HUES48 (cell line): ENCODE data around the gene STEAP2.

Experiments
- H3K27ac ChIP-seq: one replicate; pipeline ENCODE4 v1.7.0; 2013; ENCODE audit warnings: low read depth, low read length, inconsistent platforms
- H3K27me3 ChIP-seq: 2 replicates; pipeline ENCODE4 v1.6.1; 2013; ENCODE audit warnings: mild to moderate bottlenecking, low read length; ENCODE audit not compliant: control insufficient read depth, insufficient read depth
- H3K36me3 ChIP-seq: 2 replicates; pipeline ENCODE4 v1.6.1; 2013; ENCODE audit warnings: low read length; ENCODE audit not compliant: control insufficient read depth, insufficient read depth
- H3K4me1 ChIP-seq: 2 replicates; pipeline ENCODE4 v1.6.1; 2013; ENCODE audit warnings: mild to moderate bottlenecking, low read length; ENCODE audit not compliant: control insufficient read depth, insufficient read depth
- H3K4me3 ChIP-seq: 2 replicates; pipeline ENCODE4 v1.5.1; 2013; ENCODE audit warnings: mild to moderate bottlenecking, low read depth, low read length
- H3K9ac ChIP-seq: 2 replicates; pipeline ENCODE4 v1.6.1; 2013; ENCODE audit warnings: mild to moderate bottlenecking, low read depth, low read length, moderate library complexity
- H3K9me3 ChIP-seq: 2 replicates; pipeline ENCODE4 v1.6.1; 2013; ENCODE audit warnings: low read length; ENCODE audit not compliant: control insufficient read depth, insufficient read depth

The STEAP2 gene

GRCh38 chr7:90194911-90195809, 16.4 kb upstream of the STEAP2 start:
- Histone ChIP-seq H3K36me3 (no peaks in the 10 kb centered on the region), H3K4me1 (no peaks in the 10 kb centered on the region), H3K4me3 (no peak overlapping the region), H3K9me3 (peaks cover 30% of the 10 kb centered on the region), H3K27ac (no peak overlapping the region), H3K9ac (no peak overlapping the region), H3K27me3 (no peaks in the 10 kb centered on the region)

GRCh38 chr7:90201500-90202195, 9.9 kb upstream of the STEAP2 start:
- Histone ChIP-seq H3K27me3 (no peaks in the 10 kb centered on the region), H3K4me3 (no peak overlapping the region), H3K36me3 (no peaks in the 10 kb centered on the region), H3K9ac (no peak overlapping the region), H3K4me1 (no peaks in the 10 kb centered on the region), H3K9me3 (no peaks in the 10 kb centered on the region), H3K27ac (no peak overlapping the region)

GRCh38 chr7:90207956-90208355, 3.6 kb upstream of the STEAP2 start:
- Histone ChIP-seq H3K4me3 (no peak overlapping the region), H3K9ac (no peak overlapping the region), H3K4me1 (peaks cover 14% of the 10 kb centered on the region), H3K27me3 (peaks cover 7% of the 10 kb centered on the region; the same call in 1 of the 2 replicates), H3K9me3 (no peaks in the 10 kb centered on the region), H3K27ac (no peak overlapping the region), H3K36me3 (no peaks in the 10 kb centered on the region)

GRCh38 chr7:90209776-90210175, 1.8 kb upstream of the STEAP2 start:
- Histone ChIP-seq H3K36me3 (no peaks in the 10 kb centered on the region), H3K27ac (no peak overlapping the region), H3K27me3 (peaks cover 7% of the 10 kb centered on the region; the same call in 1 of the 2 replicates), H3K9ac (no peak overlapping the region), H3K9me3 (no peaks in the 10 kb centered on the region), H3K4me3 (no peak overlapping the region), H3K4me1 (peaks cover 32% of the 10 kb centered on the region)

GRCh38 chr7:90210475-90210874, 1.1 kb upstream of the STEAP2 start:
- peak overlapping the region; percentile 83 for H3K4me3 ChIP-seq
- no peaks in the 10 kb centered on the region for H3K9me3 ChIP-seq
- H3K27me3 ChIP-seq, result peaks cover 7% of the 10 kb centered on the region; the same call in 1 of the 2 replicates
- no peaks in the 10 kb centered on the region for H3K36me3 ChIP-seq
- H3K4me1 ChIP-seq, result peaks cover 37% of the 10 kb centered on the region
- no peak overlapping the region; the same call in 1 of the 2 replicates for H3K9ac ChIP-seq
- peak overlapping the region; percentile 26 for H3K27ac ChIP-seq

- Histone ChIP-seq H3K9me3 (no peaks in the 10 kb centered on the region), H3K27me3 (peaks cover 7% of the 10 kb centered on the region; the same call in 1 of the 2 replicates), H3K9ac (peak overlapping the region; percentile 42; the same call in 1 of the 2 replicates), H3K4me1 (peaks cover 40% of the 10 kb centered on the region), H3K36me3 (no peaks in the 10 kb centered on the region), H3K27ac (peak overlapping the region; percentile 26), H3K4me3 (peak overlapping the region; percentile 83)
Measured at GRCh38 chr7:90210981-90211380, 559 bp upstream of the STEAP2 start.

GRCh38 chr7:90212149-90212495, 582 bp downstream of the STEAP2 start:
- Histone ChIP-seq H3K9me3 (no peaks in the 10 kb centered on the region), H3K4me3 (peak overlapping the region; percentile 83), H3K9ac (peak overlapping the region; percentile 67), H3K27ac (peak overlapping the region; percentile 21), H3K36me3 (0 out of 2 replicates have a peak, but pooled peaks cover 2% of the 10 kb centered on the region), H3K4me1 (peaks cover 50% of the 10 kb centered on the region), H3K27me3 (peaks cover 7% of the 10 kb centered on the region; the same call in 1 of the 2 replicates)

- Histone ChIP-seq H3K27me3 (peaks cover 7% of the 10 kb centered on the region; the same call in 1 of the 2 replicates), H3K4me3 (peak overlapping the region; percentile 48; the same call in 1 of the 2 replicates), H3K36me3 (0 out of 2 replicates have a peak, but pooled peaks cover 3% of the 10 kb centered on the region), H3K4me1 (peaks cover 50% of the 10 kb centered on the region), H3K27ac (no peak overlapping the region), H3K9ac (no peak overlapping the region), H3K9me3 (no peaks in the 10 kb centered on the region)
Measured at GRCh38 chr7:90213521-90213920, 2.0 kb downstream of the STEAP2 start.

- Histone ChIP-seq H3K4me3 (no peak overlapping the region; the same call in 1 of the 2 replicates), H3K4me1 (peaks cover 41% of the 10 kb centered on the region), H3K27ac (peak overlapping the region; percentile 31), H3K36me3 (0 out of 2 replicates have a peak, but pooled peaks cover 3% of the 10 kb centered on the region), H3K9ac (no peak overlapping the region), H3K9me3 (no peaks in the 10 kb centered on the region), H3K27me3 (no peaks in the 10 kb centered on the region)
Measured at GRCh38 chr7:90216080-90216674, 4.6 kb downstream of the STEAP2 start.

GRCh38 chr7:90216771-90217170, 5.2 kb downstream of the STEAP2 start:
- peaks cover 41% of the 10 kb centered on the region for H3K4me1 ChIP-seq
- peak overlapping the region; percentile 24 for H3K27ac ChIP-seq
- 0 out of 2 replicates have a peak, but pooled peaks cover 3% of the 10 kb centered on the region for H3K36me3 ChIP-seq
- no peak overlapping the region for H3K9ac ChIP-seq
- H3K27me3 ChIP-seq, result no peaks in the 10 kb centered on the region
- H3K4me3 ChIP-seq, result no peak overlapping the region; the same call in 1 of the 2 replicates
- no peaks in the 10 kb centered on the region for H3K9me3 ChIP-seq
